Stimulated activated CD8-positive, alpha-beta memory T cell treated with anti-CD3 and anti-CD28 coated beads, Interleukin-15, amount 100 ng/mL, for 4 hours (primary cell): ENCODE measurements around the gene PLEKHG7.
"Not testable (repeated sequence)": the region's sequence is repeated elsewhere in the genome, so short reads cannot be mapped to it uniquely, and the experiment has no call there.

Experiments
- DNase-seq, 2 donors: peaks; one replicate each; pipeline ENCODE4 v3.0.0-alpha.2; 2020; ENCODE audit warnings: low read depth in 2 of 2

The PLEKHG7 gene

GRCh38 chr12:92702754-92703679 is at the start of gene PLEKHG7:
PLEKHG7 (plus strand) TSS chr12:92702989; CDS start chr12:92706632, 3,643 bp downstream.
- no peak for DNase-seq

DNA sequence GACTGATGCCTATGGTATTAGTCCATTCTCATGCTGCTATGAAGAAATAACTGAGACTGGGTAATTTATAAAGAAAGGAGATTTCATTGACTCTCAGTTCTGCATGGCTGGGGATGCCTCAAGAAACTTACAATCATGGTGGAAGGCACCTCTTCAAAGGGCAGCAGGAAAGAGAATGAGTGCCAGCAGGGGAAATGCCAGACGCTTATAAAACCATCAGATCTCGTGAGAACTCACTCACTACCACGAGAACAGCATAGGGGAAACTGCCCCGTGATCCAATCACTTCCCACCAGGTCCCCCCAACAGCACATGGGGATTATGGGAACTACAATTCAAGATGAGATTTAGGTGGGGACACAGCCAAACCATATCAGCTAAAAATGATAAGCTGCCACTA is 48.5 kb upstream of the PLEKHG7 start:
- not testable (repeated sequence) for DNase-seq

DNA sequence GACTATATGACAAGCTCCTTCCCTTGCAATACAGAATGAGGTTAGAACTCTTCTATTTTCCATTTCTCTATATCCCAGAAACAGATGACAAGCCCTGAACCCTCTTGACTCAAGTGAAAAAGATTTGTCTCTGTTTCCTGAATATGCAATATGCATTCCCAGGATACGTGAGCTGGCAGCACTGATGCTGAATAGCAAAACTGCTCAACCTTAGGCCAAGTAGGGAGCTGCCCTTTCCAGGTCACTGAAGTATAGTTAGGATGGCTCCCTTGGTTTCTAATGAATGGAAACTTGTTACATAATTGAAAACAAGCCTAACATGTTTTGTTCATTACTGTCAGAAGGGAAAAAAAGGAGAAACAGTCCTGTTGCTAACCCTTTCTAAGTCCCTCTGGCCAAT is 47.9 kb upstream of the PLEKHG7 start:
- no peak for DNase-seq

GRCh38 chr12:92656911-92657310 is 45.9 kb upstream of the PLEKHG7 start:
- DNase-seq, result no peak

DNA sequence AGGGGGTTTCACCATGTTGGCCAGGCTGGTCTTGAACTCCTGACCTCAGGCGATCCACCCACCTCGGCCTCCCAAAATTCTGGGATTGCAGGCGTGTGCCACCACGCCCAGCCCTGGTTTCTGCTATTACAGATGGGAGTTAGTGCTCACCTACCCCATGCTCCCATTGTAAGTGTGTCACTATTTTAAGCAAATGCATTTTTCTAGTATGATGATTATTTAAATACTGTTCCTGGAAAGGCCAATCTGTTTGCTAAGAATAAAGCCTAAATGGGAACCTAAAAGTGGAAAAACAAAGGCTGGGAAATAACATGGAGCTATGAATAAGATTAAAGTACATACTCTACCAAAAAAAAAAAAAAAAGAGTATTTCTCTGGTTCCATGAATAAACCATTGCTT is 45.0 kb upstream of the PLEKHG7 start:
- DNase-seq, result no peak

- DNase-seq, result no peak
These were observed 44.2 kb upstream of the PLEKHG7 start for GRCh38 chr12:92658611-92659010.

- no peak for DNase-seq
These were observed 41.5 kb upstream of the PLEKHG7 start for GRCh38 chr12:92661269-92661668.

GRCh38 chr12:92665496-92665895 is 37.3 kb upstream of the PLEKHG7 start:
- DNase-seq, result no peak

DNA sequence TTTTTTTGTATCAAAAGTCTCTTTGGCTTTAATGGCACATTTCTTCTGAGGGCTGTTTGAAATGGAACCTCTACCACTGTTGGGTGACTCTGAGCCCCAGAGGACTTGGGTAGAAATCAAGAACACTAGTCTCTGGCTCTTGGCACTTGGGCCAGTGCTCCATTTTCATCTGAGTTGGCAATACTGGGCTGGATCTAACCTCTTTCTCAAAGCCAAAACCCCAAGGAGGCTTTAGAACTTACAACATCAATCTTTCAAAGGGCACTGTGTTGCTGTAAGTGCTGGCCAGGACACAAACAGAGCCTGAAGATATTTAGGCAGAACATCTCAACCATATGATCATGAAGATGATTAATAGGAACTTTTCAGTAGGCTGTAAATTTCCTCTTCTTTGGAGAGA is 34.0 kb upstream of the PLEKHG7 start:
- no peak for DNase-seq

GRCh38 chr12:92671524-92671923 is 31.3 kb upstream of the PLEKHG7 start:
- not testable (repeated sequence) for DNase-seq

DNA sequence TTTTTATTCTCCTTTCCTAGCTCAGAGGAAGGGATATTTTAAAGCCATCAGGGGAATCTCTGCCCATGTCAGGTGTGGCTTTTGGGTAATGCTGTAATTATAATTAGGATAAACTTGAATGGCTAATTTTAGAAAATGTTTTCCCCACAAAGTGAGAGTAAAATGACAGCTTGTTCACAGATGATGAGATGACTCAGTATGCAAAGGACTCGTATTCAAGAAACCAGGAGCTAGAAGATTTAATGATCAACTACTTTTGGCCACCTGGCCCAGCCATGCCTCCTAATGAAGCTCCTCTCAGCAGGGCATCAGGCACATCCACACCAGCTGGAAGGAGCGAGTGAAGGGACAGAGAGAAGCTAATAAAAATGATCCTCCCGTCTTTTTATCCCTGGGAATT is 29.0 kb upstream of the PLEKHG7 start:
- DNase-seq, result no peak

GRCh38 chr12:92674500-92674899 is 28.3 kb upstream of the PLEKHG7 start:
- no peak for DNase-seq

GRCh38 chr12:92675092-92675865 is 27.5 kb upstream of the PLEKHG7 start:
- DNase-seq, result no peak

DNA sequence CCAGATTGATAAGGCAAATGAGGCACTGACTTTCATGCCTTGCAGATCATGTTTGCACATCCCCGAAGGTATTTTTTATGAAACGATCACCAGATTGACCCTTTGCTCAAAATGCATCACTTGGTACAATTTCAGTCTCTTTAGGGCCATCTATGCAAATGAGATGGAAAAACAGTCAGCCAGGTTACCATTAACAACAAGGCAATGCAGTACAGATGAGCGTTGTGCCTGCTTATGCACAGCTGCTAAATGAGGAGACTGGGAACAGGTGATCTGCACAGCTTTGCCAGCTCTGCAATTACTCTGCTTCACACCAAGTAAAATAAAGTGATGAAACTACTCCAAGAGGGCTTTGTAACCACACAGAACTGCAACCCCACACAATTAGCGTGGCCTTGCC is 26.1 kb upstream of the PLEKHG7 start:
- DNase-seq, result no peak

- DNase-seq, result no peak
These were observed 12.2 kb upstream of the PLEKHG7 start for GRCh38 chr12:92690601-92691000.

DNA sequence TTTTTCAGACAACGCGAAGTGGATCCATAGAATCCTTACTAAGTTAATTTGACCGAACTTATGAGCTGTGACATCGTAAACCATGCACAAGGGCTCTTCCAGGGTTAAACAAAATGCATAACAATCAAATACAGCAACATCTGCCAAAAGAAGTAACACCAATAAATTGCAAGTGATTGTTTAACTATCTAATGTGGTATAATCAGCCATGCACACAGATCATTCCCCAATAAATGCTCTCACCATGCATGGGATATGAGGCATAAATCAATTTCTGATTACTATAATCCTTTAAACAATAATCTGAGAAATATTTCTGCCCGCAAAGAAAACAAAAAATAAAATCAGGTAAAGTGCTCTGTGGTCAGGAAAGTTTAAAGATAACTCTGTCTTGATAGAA is 7.7 kb upstream of the PLEKHG7 start:
- no peak for DNase-seq

- DNase-seq, result no peak
These were observed 7.2 kb upstream of the PLEKHG7 start for GRCh38 chr12:92695577-92695976.

DNA sequence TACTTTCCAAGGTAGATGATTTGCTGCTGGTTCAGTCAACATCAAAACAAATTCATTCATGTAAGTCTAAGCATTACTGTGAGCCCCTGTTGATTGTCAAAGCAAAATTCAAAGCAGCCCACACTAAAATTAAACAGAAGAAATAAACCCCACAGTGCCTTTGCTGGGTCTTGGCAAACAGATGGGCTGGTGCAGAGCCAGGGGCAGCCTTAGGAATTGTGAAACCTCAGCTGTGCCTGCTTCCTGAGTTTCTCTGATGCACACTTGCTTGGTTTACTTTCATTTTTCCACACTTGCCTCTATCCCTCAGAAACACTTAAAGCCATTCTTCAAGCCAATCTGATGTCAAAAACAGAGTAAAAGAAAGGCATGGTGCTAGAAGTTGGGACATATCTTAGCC is 6.6 kb upstream of the PLEKHG7 start:
- no peak for DNase-seq

DNA sequence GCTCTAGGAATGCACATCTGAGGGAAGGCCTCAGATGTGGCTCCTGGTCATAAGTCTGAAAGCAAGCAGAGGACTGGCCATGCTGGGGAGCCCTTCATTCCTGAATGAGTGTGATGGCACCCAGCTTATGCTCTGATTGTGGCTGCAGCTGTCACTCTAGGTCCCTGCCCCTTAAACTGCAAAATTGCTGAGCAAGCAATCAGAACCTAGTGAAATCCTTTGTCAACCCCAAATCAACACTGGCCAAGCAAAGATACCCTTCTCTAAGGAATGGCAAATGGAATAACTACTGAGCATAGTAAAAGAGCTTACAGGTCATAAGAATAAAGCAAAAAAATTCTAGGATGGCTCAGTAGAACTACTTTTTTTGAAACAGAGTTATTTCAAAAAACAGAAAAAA is 4.3 kb upstream of the PLEKHG7 start:
- no peak for DNase-seq

DNA sequence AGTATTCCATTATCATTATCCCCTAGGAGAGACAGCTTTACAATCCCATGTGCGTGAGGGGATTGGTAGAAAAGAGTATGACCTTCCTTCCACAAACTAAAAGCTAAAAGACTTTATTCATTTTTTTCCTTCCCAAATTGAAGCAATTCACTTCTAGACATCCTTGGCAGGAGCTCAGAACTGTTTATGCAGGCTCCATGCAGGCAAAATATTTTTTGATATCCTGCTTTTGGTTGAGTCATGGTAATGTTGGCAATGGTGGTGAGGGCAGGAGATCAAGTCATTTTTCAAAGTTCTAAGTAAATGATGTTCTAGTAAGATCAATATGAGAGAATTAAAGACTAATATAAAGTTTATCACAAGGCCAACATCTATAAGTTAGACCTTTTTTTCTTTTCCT is 1.3 kb upstream of the PLEKHG7 start:
- DNase-seq, result no peak

- no peak for DNase-seq
These were observed 997 bp downstream of the PLEKHG7 start for GRCh38 chr12:92703786-92704185.

GRCh38 chr12:92706594-92706993 is 3.8 kb downstream of the PLEKHG7 start:
- DNase-seq, result no peak

DNA sequence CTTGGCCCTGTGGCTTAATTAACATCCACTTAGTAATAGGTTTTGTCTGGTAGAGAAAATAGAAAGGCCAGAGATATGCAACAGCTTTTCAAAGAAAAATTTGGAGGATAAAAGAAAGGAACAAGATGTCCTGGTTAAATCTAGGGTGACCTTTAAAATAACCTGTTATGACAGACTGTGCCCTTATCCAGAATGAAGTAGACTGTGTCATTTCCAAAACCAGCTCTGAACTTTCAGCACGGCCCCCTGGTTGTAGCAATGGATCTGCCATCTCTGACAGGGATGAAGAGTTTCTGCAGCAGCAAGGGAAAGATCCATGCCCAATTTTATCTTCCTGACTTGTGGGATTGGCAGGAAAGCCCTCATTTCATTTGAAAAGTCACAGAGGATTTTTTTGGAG is 5.1 kb downstream of the PLEKHG7 start:
- DNase-seq, result no peak
